Neural cell (in vitro differentiated cells): ENCODE data around the gene ADGRG1. TPM values are rescaled to one million over a fixed set of nuclear protein-coding genes. Genes with fewer than 3 reads are reported as not detected.

Experiments
- H2AFZ ChIP-seq: fragments of 200-600, 300-800 bp; sonication (generic), shearing (Covaris generic); 2 replicates; pipeline ENCODE4 v1.6.0; 2014; ENCODE audit warnings: low read depth, mild to moderate bottlenecking, antibody characterized with exemption, low read length, moderate library complexity
- H3F3A ChIP-seq: fragments of 200-600 bp; shearing (Covaris generic); 2 replicates; pipeline ENCODE4 v1.6.1; 2016; ENCODE audit warnings: mild to moderate bottlenecking, moderate library complexity, mixed read lengths, antibody characterized with exemption, low read length; ENCODE audit not compliant: insufficient read depth, poor library complexity, severe bottlenecking
- H3K27ac ChIP-seq: fragments of 200-600, 300-800 bp; sonication (generic), shearing (Covaris generic); 2 replicates; pipeline ENCODE4 v1.5.1; 2014; ENCODE audit warnings: mild to moderate bottlenecking, low read length, moderate library complexity
- H3K27me3 ChIP-seq: fragments of 300-800, 200-600 bp; sonication (generic), shearing (Covaris generic); 2 replicates; pipeline ENCODE4 v1.6.0; 2014; ENCODE audit warnings: mild to moderate bottlenecking, low read depth, low read length, moderate library complexity; ENCODE audit not compliant: insufficient read depth
- H3K36me3 ChIP-seq: fragments of 300-800, 200-600 bp; sonication (generic), shearing (Covaris generic); 2 replicates; pipeline ENCODE4 v1.5.1; 2014; ENCODE audit warnings: mild to moderate bottlenecking, antibody characterized with exemption, low read length, moderate library complexity; ENCODE audit not compliant: insufficient read depth
- H3K4me2 ChIP-seq: fragments of 300-800, 200-600 bp; sonication (generic), shearing (Covaris generic); 2 replicates; pipeline ENCODE4 v1.6.0; 2014; ENCODE audit warnings: mild to moderate bottlenecking, low read length
- H3K4me3 ChIP-seq: fragments of 300-800, 200-600 bp; sonication (generic), shearing (Covaris generic); 2 replicates; pipeline ENCODE4 v1.5.1; 2014; ENCODE audit warnings: mild to moderate bottlenecking, low read length, moderate library complexity
- H3K79me2 ChIP-seq: fragments of 200-600 bp; shearing (Covaris generic); replicated peaks from 2 replicates; pipeline ENCODE4 v1.6.0; 2014; ENCODE audit warnings: mild to moderate bottlenecking, low read length, moderate library complexity; ENCODE audit not compliant: insufficient read depth
- H3K9ac ChIP-seq: fragments of 300-800, 200-600 bp; sonication (generic), shearing (Covaris generic); 2 replicates; pipeline ENCODE4 v1.6.1; 2016; ENCODE audit warnings: mild to moderate bottlenecking, low read length, mixed read lengths
- H3K9me2 ChIP-seq: fragments of 200-600 bp; shearing (Covaris generic); 2 replicates; pipeline ENCODE4 v1.6.1; 2016; ENCODE audit warnings: mild to moderate bottlenecking, low read length, mixed read lengths; ENCODE audit not compliant: insufficient read depth
- H3K9me3 ChIP-seq: fragments of 200-600, 300-800 bp; sonication (generic), shearing (Covaris generic); 2 replicates; pipeline ENCODE4 v1.6.1; 2016; ENCODE audit warnings: mild to moderate bottlenecking, mixed run types, low read length, moderate library complexity, mixed read lengths
- H4K20me1 ChIP-seq: fragments of 200-600 bp; shearing (Covaris generic); 2 replicates; pipeline ENCODE4 v1.6.1; 2016; ENCODE audit warnings: mild to moderate bottlenecking, mixed run types; ENCODE audit not compliant: insufficient read depth
- CTCF ChIP-seq: fragments of 450-650 bp; IDR thresholded peaks from 2 replicates; pipeline ENCODE4 v1.5.1; 2014; ENCODE audit warnings: antibody characterized with exemption, mild to moderate bottlenecking, moderate library complexity; ENCODE audit not compliant: poor library complexity, severe bottlenecking
- EP300 ChIP-seq: fragments of 450-650 bp; conservative IDR thresholded peaks from 2 replicates; pipeline ENCODE4 v1.6.1; 2014; ENCODE audit warnings: antibody characterized with exemption, mild to moderate bottlenecking, moderate library complexity; ENCODE audit not compliant: poor library complexity, severe bottlenecking
- EZH2 ChIP-seq: fragments of 200-600, 300-800 bp; shearing (Covaris generic), sonication (generic); IDR thresholded peaks from 2 replicates; pipeline ENCODE4 v1.6.1; 2014; ENCODE audit warnings: antibody characterized with exemption, low read length, borderline replicate concordance, mild to moderate bottlenecking; ENCODE audit not compliant: insufficient read depth, poor library complexity, severe bottlenecking
- MXI1 ChIP-seq: fragments of 450-650 bp; conservative IDR thresholded peaks from 2 replicates; pipeline ENCODE4 v1.6.1; 2014; ENCODE audit warnings: antibody characterized with exemption, mild to moderate bottlenecking; ENCODE audit not compliant: poor library complexity, severe bottlenecking
- POLR2AphosphoS5 ChIP-seq: IDR thresholded peaks from 2 replicates; pipeline ENCODE4 v1.6.1; 2012
- RAD21 ChIP-seq: fragments of 450-650 bp; conservative IDR thresholded peaks from 2 replicates; pipeline ENCODE4 v1.6.1; 2014; ENCODE audit warnings: antibody characterized with exemption, mild to moderate bottlenecking, moderate library complexity
- SMC3 ChIP-seq: fragments of 450-650 bp; conservative IDR thresholded peaks from 2 replicates; pipeline ENCODE4 v1.6.1; 2014; ENCODE audit warnings: antibody characterized with exemption, mild to moderate bottlenecking, moderate library complexity; ENCODE audit not compliant: poor library complexity
- TAF1 ChIP-seq: IDR thresholded peaks from 2 replicates; pipeline ENCODE4 v1.6.1; 2012; ENCODE audit warnings: low read depth
- polyA plus RNA-seq: library from polyadenylated mRNA; depleted of rRNA; stranded (reverse); fragments of >200 nt; gene quantifications from 2 replicates; pipeline ENCODE4 v1.2.3, GENCODE V29; 2014
- TF ChIP-seq, protein P1 (sequence below): IDR thresholded peaks from 2 replicates; pipeline ENCODE4 v1.6.1; 2012; ENCODE audit warnings: borderline replicate concordance

Gene ADGRG1
- polyA plus RNA-seq, 1 donor from 2014 or later, result 86.8 TPM

- Histone ChIP-seq H2AFZ (no peak overlapping the region), H3K4me3 (no peak overlapping the region), H3K27me3 (no peaks in the 10 kb centered on the region), H3K79me2 (no peaks in the 10 kb centered on the region), H3K9ac (no peak overlapping the region), H3F3A (no peaks in the 10 kb centered on the region), H3K9me2 (no peaks in the 10 kb centered on the region), H3K9me3 (no peaks in the 10 kb centered on the region), H3K27ac (no peak overlapping the region), H3K4me2 (no peak overlapping the region), H4K20me1 (peaks cover 10% of the 10 kb centered on the region), H3K36me3 (peaks cover 23% of the 10 kb centered on the region)
- TF ChIP-seq CTCF (no peak), EZH2 (no peak), MXI1 (no peak), TAF1 (no peak), EP300 (no peak), SMC3 (no peak), RAD21 (no peak), POLR2AphosphoS5 (no peak)
- TF ChIP-seq, protein P1, sequence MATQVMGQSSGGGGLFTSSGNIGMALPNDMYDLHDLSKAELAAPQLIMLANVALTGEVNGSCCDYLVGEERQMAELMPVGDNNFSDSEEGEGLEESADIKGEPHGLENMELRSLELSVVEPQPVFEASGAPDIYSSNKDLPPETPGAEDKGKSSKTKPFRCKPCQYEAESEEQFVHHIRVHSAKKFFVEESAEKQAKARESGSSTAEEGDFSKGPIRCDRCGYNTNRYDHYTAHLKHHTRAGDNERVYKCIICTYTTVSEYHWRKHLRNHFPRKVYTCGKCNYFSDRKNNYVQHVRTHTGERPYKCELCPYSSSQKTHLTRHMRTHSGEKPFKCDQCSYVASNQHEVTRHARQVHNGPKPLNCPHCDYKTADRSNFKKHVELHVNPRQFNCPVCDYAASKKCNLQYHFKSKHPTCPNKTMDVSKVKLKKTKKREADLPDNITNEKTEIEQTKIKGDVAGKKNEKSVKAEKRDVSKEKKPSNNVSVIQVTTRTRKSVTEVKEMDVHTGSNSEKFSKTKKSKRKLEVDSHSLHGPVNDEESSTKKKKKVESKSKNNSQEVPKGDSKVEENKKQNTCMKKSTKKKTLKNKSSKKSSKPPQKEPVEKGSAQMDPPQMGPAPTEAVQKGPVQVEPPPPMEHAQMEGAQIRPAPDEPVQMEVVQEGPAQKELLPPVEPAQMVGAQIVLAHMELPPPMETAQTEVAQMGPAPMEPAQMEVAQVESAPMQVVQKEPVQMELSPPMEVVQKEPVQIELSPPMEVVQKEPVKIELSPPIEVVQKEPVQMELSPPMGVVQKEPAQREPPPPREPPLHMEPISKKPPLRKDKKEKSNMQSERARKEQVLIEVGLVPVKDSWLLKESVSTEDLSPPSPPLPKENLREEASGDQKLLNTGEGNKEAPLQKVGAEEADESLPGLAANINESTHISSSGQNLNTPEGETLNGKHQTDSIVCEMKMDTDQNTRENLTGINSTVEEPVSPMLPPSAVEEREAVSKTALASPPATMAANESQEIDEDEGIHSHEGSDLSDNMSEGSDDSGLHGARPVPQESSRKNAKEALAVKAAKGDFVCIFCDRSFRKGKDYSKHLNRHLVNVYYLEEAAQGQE, result no peak
Measured at GRCh38 chr16:57656342-57656955, 28.0 kb downstream of the ADGRG1 start.

GRCh38 chr16:57657228-57657627 is 28.8 kb downstream of the ADGRG1 start:
- TF ChIP-seq EP300 (no peak), RAD21 (no peak), MXI1 (no peak), POLR2AphosphoS5 (no peak), CTCF (no peak), EZH2 (no peak), TAF1 (no peak), SMC3 (no peak)
- TF ChIP-seq, protein P1, result no peak
- Histone ChIP-seq H3K79me2 (no peaks in the 10 kb centered on the region), H3K27ac (no peak overlapping the region), H3K36me3 (peaks cover 29% of the 10 kb centered on the region), H3F3A (no peaks in the 10 kb centered on the region), H4K20me1 (peaks cover 6% of the 10 kb centered on the region), H3K9me2 (no peaks in the 10 kb centered on the region), H3K9ac (no peak overlapping the region), H3K27me3 (no peaks in the 10 kb centered on the region), H3K9me3 (no peaks in the 10 kb centered on the region), H3K4me3 (no peak overlapping the region), H2AFZ (no peak overlapping the region), H3K4me2 (no peak overlapping the region)
